HG03575 (cell line): Measurements from ENCODE around the gene GALNT18.

ENCODE experiments used
- ATAC-seq: cut with Tn5 transposase; IDR thresholded peaks from one replicate; pipeline ENCODE4 v1.9.1; 2021; ENCODE audit not compliant: unreplicated experiment, insufficient number of reproducible peaks, low FRiP score; ENCODE audit errors: extremely low read depth

The GALNT18 gene

GRCh38 chr11:11409901-11410300 is 211.9 kb downstream of the GALNT18 start:
- ATAC-seq = no peak

DNA sequence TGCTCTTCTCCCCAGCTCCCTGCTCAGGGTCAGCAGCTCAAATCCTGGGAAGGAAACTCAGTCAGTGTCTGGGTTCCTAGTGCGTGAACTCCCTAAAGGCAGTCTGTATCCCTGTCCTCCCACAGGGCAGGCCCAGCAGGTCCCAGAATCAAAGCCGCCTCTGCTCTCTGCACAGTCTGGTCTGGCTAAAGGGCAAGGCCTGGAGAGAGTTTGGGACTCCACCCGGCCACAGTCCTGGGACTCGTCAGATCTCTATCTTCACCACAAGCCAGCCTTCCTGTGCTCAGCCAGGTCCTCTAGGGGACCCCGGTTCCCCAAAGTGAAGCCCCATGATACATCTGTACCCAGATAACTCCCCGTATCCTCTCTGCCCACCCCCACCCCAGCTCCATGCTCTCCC is 212.6 kb downstream of the GALNT18 start:
- ATAC-seq = no peak

DNA sequence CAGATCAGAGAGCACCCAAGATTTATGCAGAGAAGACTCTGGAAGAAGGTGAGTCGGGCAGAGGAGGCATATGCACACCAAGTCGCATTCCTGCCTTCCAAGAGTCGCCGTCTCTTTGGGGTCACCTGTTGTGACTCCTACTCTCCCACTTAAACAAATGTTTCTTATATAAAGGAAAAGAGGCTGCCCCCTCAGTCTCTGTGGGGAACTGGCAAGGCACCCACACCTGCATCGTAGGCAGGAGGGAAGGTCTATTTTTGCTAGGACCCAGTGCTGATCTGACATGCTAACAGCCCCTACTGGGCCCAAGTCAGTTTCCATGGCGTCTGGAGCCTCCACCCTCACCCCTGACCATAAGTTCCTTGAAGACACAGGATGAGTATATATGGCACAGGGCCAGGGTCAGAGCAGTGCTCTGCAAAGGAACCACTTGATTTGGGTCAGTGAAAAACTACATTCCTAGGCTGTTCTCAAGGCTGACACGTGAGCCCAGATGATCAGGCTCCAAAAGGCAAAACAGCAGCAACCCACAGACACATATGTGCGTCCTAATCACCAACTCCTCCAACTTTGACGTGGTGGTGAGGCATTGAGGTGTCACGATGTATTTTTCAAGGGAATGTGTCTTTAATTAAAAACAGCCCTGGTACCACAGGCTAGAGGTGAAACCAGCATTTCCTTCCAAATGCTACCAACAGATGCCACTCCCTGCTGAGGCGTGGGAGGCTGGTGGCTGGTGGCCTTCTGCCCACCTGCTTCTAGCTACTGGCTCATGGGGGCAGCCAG is 213.2 kb downstream of the GALNT18 start:
- no peak for ATAC-seq

GRCh38 chr11:11407763-11408084 is 214.1 kb downstream of the GALNT18 start:
- ATAC-seq = no peak

DNA sequence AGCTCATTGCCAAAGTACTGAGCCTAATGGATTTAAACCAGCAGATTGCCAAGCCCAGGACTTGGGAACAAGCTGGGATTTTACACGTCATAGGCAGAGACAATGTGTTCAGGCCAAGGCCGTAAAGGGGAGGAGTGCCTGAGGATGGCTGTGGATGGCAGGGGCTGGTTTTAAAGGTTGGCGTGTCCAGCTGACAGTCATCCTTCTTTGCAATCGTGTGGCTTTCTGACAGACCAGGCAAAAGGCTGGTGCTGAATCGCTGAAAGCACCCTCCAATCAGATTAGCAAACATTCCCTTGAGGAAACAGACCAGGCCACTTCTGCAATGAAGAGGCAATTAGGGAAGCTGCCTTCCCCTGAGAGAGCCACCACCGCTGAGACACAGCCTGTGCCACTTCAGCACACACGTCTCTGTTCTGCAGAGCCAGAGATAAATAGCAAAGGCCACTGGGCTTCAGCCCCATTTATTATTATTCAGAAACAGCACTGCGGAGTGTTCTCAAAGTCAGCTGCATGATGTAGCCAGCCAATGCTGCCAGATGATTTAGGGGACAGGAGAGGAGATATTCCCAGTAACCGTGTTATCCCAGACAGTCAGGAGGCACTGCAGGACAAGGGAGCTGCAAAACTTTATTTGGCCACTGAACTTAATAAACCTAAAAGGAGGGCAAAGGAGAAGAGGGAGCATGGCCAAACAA is 214.6 kb downstream of the GALNT18 start:
- no peak for ATAC-seq

DNA sequence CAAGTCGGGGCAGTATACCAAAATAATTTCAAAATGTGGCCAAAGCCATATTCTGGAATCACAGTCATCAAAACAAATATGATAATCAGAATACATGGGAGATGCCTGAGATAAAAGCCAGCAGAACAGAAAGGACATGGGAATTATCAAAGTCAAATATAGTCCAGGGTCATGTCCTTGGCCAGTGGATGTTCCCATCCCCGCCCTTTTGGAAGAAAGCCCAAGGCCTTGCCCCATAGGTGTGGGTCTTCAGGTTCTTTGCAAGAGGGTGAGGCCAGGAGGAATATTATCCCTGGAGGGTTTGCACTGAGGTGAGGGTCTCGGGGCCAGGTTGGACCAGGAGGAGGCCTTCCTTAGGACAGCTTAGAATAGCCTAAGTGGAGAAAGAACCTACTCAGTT is 215.2 kb downstream of the GALNT18 start:
- no peak for ATAC-seq

GRCh38 chr11:11403763-11404725 is 217.8 kb downstream of the GALNT18 start:
- ATAC-seq = no peak

- no peak for ATAC-seq
These were observed 219.8 kb downstream of the GALNT18 start for GRCh38 chr11:11401960-11402535.

DNA sequence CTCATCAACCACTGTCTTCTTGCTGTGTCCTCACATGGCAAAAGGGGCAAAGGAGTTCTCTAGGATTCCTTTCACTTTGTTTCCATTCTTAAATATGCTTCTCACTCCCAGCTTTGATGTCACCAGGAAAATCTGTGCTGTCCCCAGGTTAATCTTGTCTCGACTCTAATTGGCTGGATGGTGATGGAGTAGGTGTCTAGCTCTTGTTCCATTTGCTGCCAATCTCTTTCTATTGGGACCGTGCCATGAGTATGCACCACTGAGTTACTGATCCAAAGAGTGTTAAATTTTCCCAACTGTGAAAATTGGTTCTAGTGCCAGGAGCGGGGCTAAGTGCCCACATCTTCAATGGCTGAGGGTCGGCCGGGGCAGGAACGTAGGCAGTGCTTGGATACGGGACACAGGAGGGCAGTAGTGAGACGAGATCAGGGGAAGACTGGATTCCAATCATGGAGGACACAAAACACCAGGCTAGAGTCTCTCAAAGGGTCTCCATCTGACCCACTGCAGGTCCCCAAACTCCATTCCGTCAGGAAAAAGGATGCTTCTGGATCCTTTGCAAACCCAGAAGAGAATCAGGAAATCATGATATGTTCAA is 221.1 kb downstream of the GALNT18 start:
- no peak for ATAC-seq

DNA sequence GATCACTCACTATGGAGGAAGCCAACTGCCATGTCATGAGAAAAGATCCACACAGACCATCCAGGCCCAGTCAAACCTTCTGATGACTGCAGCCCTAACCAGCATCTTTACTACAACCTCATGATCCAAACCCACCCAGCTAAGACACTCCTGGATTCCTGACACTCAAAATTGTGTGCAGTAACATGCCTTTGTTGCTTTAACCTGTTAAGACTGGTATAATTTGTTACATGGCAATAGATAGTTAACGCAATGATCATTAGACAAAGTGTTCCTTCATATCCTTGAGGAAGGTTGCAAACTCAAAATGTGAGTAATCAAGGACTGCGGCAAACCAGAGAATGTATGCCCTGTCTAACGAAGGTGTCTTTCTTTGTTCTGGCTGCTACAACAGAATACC is 221.7 kb downstream of the GALNT18 start:
- no peak for ATAC-seq

- no peak for ATAC-seq
These were observed 224.0 kb downstream of the GALNT18 start for GRCh38 chr11:11397781-11398180.

- ATAC-seq = no peak
These were observed 224.8 kb downstream of the GALNT18 start for GRCh38 chr11:11397036-11397415.

DNA sequence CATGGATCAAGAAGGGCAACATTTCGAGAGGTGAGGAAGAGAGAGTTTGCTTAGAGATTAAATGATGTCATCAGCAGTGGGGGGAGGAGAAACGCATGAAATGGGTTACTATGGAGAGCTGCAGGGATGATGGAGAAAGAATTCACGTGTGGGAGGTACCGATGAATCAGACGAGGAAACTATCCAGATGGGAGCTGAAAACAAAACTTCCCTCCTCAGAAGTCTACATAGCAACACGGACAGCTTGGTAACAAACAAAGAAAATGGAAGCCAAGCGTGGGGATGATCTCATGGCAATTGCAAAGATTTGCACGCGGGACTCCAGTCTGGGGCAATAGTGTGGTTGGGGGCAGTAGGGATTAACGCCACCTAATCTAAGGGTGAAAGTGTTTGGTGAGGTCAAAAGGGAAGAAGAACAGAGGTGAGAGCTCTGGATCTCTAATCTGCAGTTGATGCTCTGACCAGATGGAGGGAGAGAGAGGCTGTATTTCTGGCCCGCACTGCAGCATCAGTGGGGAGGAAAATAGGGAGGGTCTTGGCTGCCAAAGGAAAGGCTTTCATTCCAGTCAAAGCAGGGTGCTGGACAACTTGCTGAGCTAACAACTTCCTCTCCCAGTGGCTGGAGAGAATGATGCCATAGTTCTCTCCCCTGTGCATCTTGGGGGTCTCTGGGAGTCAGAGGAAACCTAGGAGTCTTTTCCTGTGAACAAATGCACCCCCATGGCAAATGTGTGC is 225.3 kb downstream of the GALNT18 start:
- ATAC-seq = no peak

- no peak for ATAC-seq
These were observed 226.7 kb downstream of the GALNT18 start for GRCh38 chr11:11395126-11395525.

- no peak for ATAC-seq
These were observed 227.6 kb downstream of the GALNT18 start for GRCh38 chr11:11394241-11394640.

GRCh38 chr11:11391796-11392463 is 229.9 kb downstream of the GALNT18 start:
- no peak for ATAC-seq

- no peak for ATAC-seq
These were observed 230.6 kb downstream of the GALNT18 start for GRCh38 chr11:11391169-11391568.
